ENCODE results near the gene UBE2H.

- TF ChIP-seq CTCF (IDR thresholded peaks at IDR 0.05), result no peak
- TF ChIP-seq POLR2A (IDR thresholded peaks at IDR 0.05), result no peak
These were observed 170.6 kb downstream of the UBE2H start for GRCh38 chr7:129781928-129782817.
